WTC11 (cell line): ENCODE results near the gene DAW1.

Source experiments
- ESRRA ChIP-seq: sonication (generic); formaldehyde crosslinking; IDR thresholded peaks from 2 replicates; pipeline ENCODE4 v1.8.1; 2022; ENCODE audit warnings: mild to moderate bottlenecking, missing genetic modification reagents, borderline replicate concordance
- MLX ChIP-seq: sonication (generic); formaldehyde crosslinking; IDR thresholded peaks from 2 replicates; pipeline ENCODE4 v1.8.1; 2023; ENCODE audit warnings: mild to moderate bottlenecking, missing genetic modification reagents, moderate library complexity
- NFYB ChIP-seq: sonication (generic); formaldehyde crosslinking; conservative IDR thresholded peaks from 2 replicates; pipeline ENCODE4 v1.8.0; 2022; ENCODE audit warnings: low read depth, missing genetic modification reagents
- NR1H2 ChIP-seq: sonication (generic); formaldehyde crosslinking; IDR thresholded peaks from 2 replicates; pipeline ENCODE4 v1.9.0; 2021; ENCODE audit warnings: mild to moderate bottlenecking, moderate library complexity, missing genetic modification reagents
- TP53 ChIP-seq: sonication (generic); formaldehyde crosslinking; IDR thresholded peaks from 2 replicates; pipeline ENCODE4 v1.8.1; 2023; ENCODE audit warnings: mild to moderate bottlenecking, missing genetic modification reagents
- ZNF263 ChIP-seq: sonication (generic); formaldehyde crosslinking; IDR thresholded peaks from 2 replicates; pipeline ENCODE4 v1.8.1; 2022; ENCODE audit warnings: low read depth, mild to moderate bottlenecking, moderate library complexity, missing genetic modification reagents
- TF ChIP-seq, protein P1 (sequence below): fragments of 200-600 bp; IDR thresholded peaks from 2 replicates; pipeline ENCODE4 v1.8.0; 2022; ENCODE audit warnings: antibody characterized with exemption
- TF ChIP-seq, protein P2 (sequence below): sonication (generic); formaldehyde crosslinking; IDR thresholded peaks from 2 replicates; pipeline ENCODE4 v1.8.0; 2022; ENCODE audit warnings: missing genetic modification reagents

DNA sequence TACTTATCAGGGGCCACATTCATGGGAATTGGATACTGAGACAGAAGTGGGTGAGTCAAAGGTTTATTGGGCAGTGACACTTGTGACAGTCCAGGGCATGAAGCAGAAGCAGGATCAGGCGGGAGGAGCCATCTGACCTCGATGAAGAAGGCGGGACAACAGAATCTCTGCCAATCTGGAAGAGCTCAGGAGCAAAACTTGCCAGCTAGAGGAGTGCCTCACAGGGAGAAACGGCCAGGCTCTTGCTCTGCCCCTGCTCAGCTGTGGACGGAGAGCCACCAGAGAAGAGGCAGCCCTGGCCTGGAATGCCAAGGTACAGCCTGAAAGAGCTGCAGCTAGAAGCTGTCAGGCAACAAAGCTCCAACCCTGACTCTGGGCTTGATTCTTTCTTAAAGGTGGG is 16.9 kb downstream of the DAW1 start:
- TF ChIP-seq MLX (CRISPR knock-in tag) (no peak), ZNF263 (no peak), ESRRA (CRISPR knock-in tag) (no peak), NFYB (no peak), TP53 (CRISPR knock-in tag) (no peak), NR1H2 (CRISPR knock-in tag) (no peak)
- TF ChIP-seq, protein P1, sequence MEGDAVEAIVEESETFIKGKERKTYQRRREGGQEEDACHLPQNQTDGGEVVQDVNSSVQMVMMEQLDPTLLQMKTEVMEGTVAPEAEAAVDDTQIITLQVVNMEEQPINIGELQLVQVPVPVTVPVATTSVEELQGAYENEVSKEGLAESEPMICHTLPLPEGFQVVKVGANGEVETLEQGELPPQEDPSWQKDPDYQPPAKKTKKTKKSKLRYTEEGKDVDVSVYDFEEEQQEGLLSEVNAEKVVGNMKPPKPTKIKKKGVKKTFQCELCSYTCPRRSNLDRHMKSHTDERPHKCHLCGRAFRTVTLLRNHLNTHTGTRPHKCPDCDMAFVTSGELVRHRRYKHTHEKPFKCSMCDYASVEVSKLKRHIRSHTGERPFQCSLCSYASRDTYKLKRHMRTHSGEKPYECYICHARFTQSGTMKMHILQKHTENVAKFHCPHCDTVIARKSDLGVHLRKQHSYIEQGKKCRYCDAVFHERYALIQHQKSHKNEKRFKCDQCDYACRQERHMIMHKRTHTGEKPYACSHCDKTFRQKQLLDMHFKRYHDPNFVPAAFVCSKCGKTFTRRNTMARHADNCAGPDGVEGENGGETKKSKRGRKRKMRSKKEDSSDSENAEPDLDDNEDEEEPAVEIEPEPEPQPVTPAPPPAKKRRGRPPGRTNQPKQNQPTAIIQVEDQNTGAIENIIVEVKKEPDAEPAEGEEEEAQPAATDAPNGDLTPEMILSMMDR, result no peak
- TF ChIP-seq, protein P2, sequence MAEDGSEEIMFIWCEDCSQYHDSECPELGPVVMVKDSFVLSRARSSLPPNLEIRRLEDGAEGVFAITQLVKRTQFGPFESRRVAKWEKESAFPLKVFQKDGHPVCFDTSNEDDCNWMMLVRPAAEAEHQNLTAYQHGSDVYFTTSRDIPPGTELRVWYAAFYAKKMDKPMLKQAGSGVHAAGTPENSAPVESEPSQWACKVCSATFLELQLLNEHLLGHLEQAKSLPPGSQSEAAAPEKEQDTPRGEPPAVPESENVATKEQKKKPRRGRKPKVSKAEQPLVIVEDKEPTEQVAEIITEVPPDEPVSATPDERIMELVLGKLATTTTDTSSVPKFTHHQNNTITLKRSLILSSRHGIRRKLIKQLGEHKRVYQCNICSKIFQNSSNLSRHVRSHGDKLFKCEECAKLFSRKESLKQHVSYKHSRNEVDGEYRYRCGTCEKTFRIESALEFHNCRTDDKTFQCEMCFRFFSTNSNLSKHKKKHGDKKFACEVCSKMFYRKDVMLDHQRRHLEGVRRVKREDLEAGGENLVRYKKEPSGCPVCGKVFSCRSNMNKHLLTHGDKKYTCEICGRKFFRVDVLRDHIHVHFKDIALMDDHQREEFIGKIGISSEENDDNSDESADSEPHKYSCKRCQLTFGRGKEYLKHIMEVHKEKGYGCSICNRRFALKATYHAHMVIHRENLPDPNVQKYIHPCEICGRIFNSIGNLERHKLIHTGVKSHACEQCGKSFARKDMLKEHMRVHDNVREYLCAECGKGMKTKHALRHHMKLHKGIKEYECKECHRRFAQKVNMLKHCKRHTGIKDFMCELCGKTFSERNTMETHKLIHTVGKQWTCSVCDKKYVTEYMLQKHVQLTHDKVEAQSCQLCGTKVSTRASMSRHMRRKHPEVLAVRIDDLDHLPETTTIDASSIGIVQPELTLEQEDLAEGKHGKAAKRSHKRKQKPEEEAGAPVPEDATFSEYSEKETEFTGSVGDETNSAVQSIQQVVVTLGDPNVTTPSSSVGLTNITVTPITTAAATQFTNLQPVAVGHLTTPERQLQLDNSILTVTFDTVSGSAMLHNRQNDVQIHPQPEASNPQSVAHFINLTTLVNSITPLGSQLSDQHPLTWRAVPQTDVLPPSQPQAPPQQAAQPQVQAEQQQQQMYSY (CRISPR knock-in tag), result no peak
